ENCODE results near the gene BNIP3.

The BNIP3 gene

GRCh38 chr10:131936736-131937135 is 45.0 kb downstream of the BNIP3 start:
- Histone ChIP-seq H3K9me2 (replicated peaks; ENCODE audit: control insufficient read depth, low read length) (no peaks in the 10 kb centered on the region), H3K79me2 (ENCODE audit: control insufficient read depth, low read length) (peaks cover 48% of the 10 kb centered on the region), H3K4me2 (ENCODE audit: low read length) (no peak overlapping the region), H3F3A (ENCODE audit: control insufficient read depth, insufficient read depth) (no peaks in the 10 kb centered on the region), H3K27me3 (ENCODE audit: control insufficient read depth, low read length) (no peaks in the 10 kb centered on the region), H3K4me1 (ENCODE audit: control insufficient read depth, low read length) (peaks cover 4% of the 10 kb centered on the region; the same call in 1 of the 2 replicates), H3K36me3 (ENCODE audit: control insufficient read depth, low read length) (peaks cover 60% of the 10 kb centered on the region), H4K20me1 (ENCODE audit: control insufficient read depth, insufficient read depth, low read depth, low read length) (peaks cover 11% of the 10 kb centered on the region; the same call in 1 of the 2 replicates), H3K4me3 (ENCODE audit: low read length) (no peak overlapping the region), H3K27ac (ENCODE audit: low read depth, low read length) (no peak overlapping the region), H3K9me3 (ENCODE audit: control insufficient read depth, insufficient read depth, low read length) (no peaks in the 10 kb centered on the region)
- TF ChIP-seq CTCF (IDR thresholded peaks at IDR 0.05; ENCODE audit: low read depth, low read length, poor library complexity, severe bottlenecking) (no peak), EZH2phosphoT487 (IDR thresholded peaks at IDR 0.05; ENCODE audit: borderline replicate concordance, low read length) (no peak)

GRCh38 chr10:131936294-131936693 is 45.4 kb downstream of the BNIP3 start:
- Histone ChIP-seq H3K9me3 (ENCODE audit: control insufficient read depth, insufficient read depth, low read length) (no peaks in the 10 kb centered on the region), H3K4me3 (ENCODE audit: low read length) (no peak overlapping the region), H3K79me2 (ENCODE audit: control insufficient read depth, low read length) (peaks cover 53% of the 10 kb centered on the region), H3F3A (ENCODE audit: control insufficient read depth, insufficient read depth) (no peaks in the 10 kb centered on the region), H3K4me1 (ENCODE audit: control insufficient read depth, low read length) (peaks cover 4% of the 10 kb centered on the region; the same call in 1 of the 2 replicates), H3K27ac (ENCODE audit: low read depth, low read length) (no peak overlapping the region), H3K36me3 (ENCODE audit: control insufficient read depth, low read length) (peaks cover 56% of the 10 kb centered on the region), H3K9me2 (replicated peaks; ENCODE audit: control insufficient read depth, low read length) (no peaks in the 10 kb centered on the region), H3K4me2 (ENCODE audit: low read length) (no peak overlapping the region), H3K27me3 (ENCODE audit: control insufficient read depth, low read length) (no peaks in the 10 kb centered on the region), H4K20me1 (ENCODE audit: control insufficient read depth, insufficient read depth, low read depth, low read length) (peaks cover 11% of the 10 kb centered on the region; the same call in 1 of the 2 replicates)
- TF ChIP-seq CTCF (IDR thresholded peaks at IDR 0.05; ENCODE audit: low read depth, low read length, poor library complexity, severe bottlenecking) (no peak), EZH2phosphoT487 (IDR thresholded peaks at IDR 0.05; ENCODE audit: borderline replicate concordance, low read length) (no peak)

GRCh38 chr10:131935260-131935659 is 46.5 kb downstream of the BNIP3 start:
- Histone ChIP-seq H3K4me1 (ENCODE audit: control insufficient read depth, low read length) (peaks cover 4% of the 10 kb centered on the region; the same call in 1 of the 2 replicates), H3K4me3 (ENCODE audit: low read length) (no peak overlapping the region), H4K20me1 (ENCODE audit: control insufficient read depth, insufficient read depth, low read depth, low read length) (peaks cover 11% of the 10 kb centered on the region; the same call in 1 of the 2 replicates), H3K36me3 (ENCODE audit: control insufficient read depth, low read length) (peaks cover 46% of the 10 kb centered on the region), H3F3A (ENCODE audit: control insufficient read depth, insufficient read depth) (no peaks in the 10 kb centered on the region), H3K9me3 (ENCODE audit: control insufficient read depth, insufficient read depth, low read length) (no peaks in the 10 kb centered on the region), H3K27me3 (ENCODE audit: control insufficient read depth, low read length) (no peaks in the 10 kb centered on the region), H3K9me2 (replicated peaks; ENCODE audit: control insufficient read depth, low read length) (no peaks in the 10 kb centered on the region), H3K27ac (ENCODE audit: low read depth, low read length) (no peak overlapping the region), H3K4me2 (ENCODE audit: low read length) (no peak overlapping the region), H3K79me2 (ENCODE audit: control insufficient read depth, low read length) (peaks cover 63% of the 10 kb centered on the region)
- TF ChIP-seq CTCF (IDR thresholded peaks at IDR 0.05; ENCODE audit: low read depth, low read length, poor library complexity, severe bottlenecking) = no peak
- TF ChIP-seq EZH2phosphoT487 (IDR thresholded peaks at IDR 0.05; ENCODE audit: borderline replicate concordance, low read length) = no peak

Measured in DOHH2 (cell line).